Superior temporal gyrus (tissue), 1 donor: Measurements from ENCODE around the gene CCT5.
"Not testable (repeated sequence)": the region's sequence is repeated elsewhere in the genome, so short reads cannot be mapped to it uniquely, and the experiment has no call there.

Experiments
- DNase-seq: peaks from one replicate; pipeline ENCODE4 v3.0.0-alpha.2; 2016; ENCODE audit errors: extremely low spot score

The CCT5 gene

GRCh38 chr5:10246761-10247160 lies 3.3 kb upstream of the CCT5 start:
- DNase-seq = no peak

- not testable (repeated sequence) for DNase-seq
Measured at GRCh38 chr5:10247217-10247616, 2.9 kb upstream of the CCT5 start.

- DNase-seq = no peak
Measured at GRCh38 chr5:10248378-10249260, 1.5 kb upstream of the CCT5 start.

- no peak for DNase-seq
Measured at GRCh38 chr5:10250806-10251276, 761 bp downstream of the CCT5 start.

- no peak for DNase-seq
Measured at GRCh38 chr5:10251405-10251804, 1.3 kb downstream of the CCT5 start.

GRCh38 chr5:10253390-10253789 lies 3.3 kb downstream of the CCT5 start:
- no peak for DNase-seq

GRCh38 chr5:10254686-10255085 lies 4.6 kb downstream of the CCT5 start:
- no peak for DNase-seq

- DNase-seq = no peak
Measured at GRCh38 chr5:10257870-10258269, 7.8 kb downstream of the CCT5 start.

GRCh38 chr5:10259899-10260298 lies 9.8 kb downstream of the CCT5 start:
- no peak for DNase-seq

- DNase-seq = no peak
Measured at GRCh38 chr5:10261065-10261464, 11.0 kb downstream of the CCT5 start.

- DNase-seq = no peak
Measured at GRCh38 chr5:10262121-10262774, 12.2 kb downstream of the CCT5 start.

- DNase-seq = no peak
Measured at GRCh38 chr5:10262995-10263394, 12.9 kb downstream of the CCT5 start.

- no peak for DNase-seq
Measured at GRCh38 chr5:10264604-10265003, 14.5 kb downstream of the CCT5 start.

- DNase-seq = no peak
Measured at GRCh38 chr5:10265245-10266109, 15.4 kb downstream of the CCT5 start.

GRCh38 chr5:10266137-10266536 lies 16.1 kb downstream of the CCT5 start:
- no peak for DNase-seq

- no peak for DNase-seq
Measured at GRCh38 chr5:10266839-10267238, 16.8 kb downstream of the CCT5 start.

GRCh38 chr5:10268100-10268499 lies 18.0 kb downstream of the CCT5 start:
- DNase-seq = no peak

- no peak for DNase-seq
Measured at GRCh38 chr5:10272053-10272874, 22.2 kb downstream of the CCT5 start.

GRCh38 chr5:10272875-10273209 lies 22.8 kb downstream of the CCT5 start:
- DNase-seq = not testable (repeated sequence)

GRCh38 chr5:10275460-10275859 lies 25.4 kb downstream of the CCT5 start:
- DNase-seq = no peak

- no peak for DNase-seq
Measured at GRCh38 chr5:10275991-10276390, 25.9 kb downstream of the CCT5 start.
